Panc1 (cell line): Measurements from ENCODE around the gene KIF23.

ENCODE experiments used
- CTCF ChIP-seq: fragments of 450-650 bp; IDR thresholded peaks from 2 replicates; pipeline ENCODE4 v1.5.1; 2017; ENCODE audit warnings: mild to moderate bottlenecking
- POLR2AphosphoS5 ChIP-seq: IDR thresholded peaks from 2 replicates; pipeline ENCODE4 v1.6.1; 2012; ENCODE audit warnings: mild to moderate bottlenecking, low read depth, low read length, moderate library complexity
- REST ChIP-seq, 2 experiments: IDR thresholded peaks; 2 replicates each; pipeline ENCODE4 v1.6.1; 2011 to 2012; ENCODE audit warnings: low read depth in 2 of 2, control low read depth in 1 of 2, low read length in 1 of 2, mild to moderate bottlenecking in 1 of 2, moderate library complexity in 1 of 2; ENCODE audit not compliant: insufficient read depth in 1 of 2
- SIN3A ChIP-seq: IDR thresholded peaks from 2 replicates; pipeline ENCODE4 v1.6.1; 2012; ENCODE audit warnings: low read depth, mild to moderate bottlenecking, low read length, moderate library complexity, borderline replicate concordance; ENCODE audit not compliant: insufficient read depth
- TCF7L2 ChIP-seq: IDR thresholded peaks from 2 replicates; pipeline ENCODE4 v1.6.1; 2011; ENCODE audit warnings: mild to moderate bottlenecking, low read depth, low read length, inconsistent platforms

- TF ChIP-seq REST (IDR thresholded peaks at IDR 0.05; ENCODE audit: insufficient read depth in 1 of 2, low read depth in 2 of 2, low read length in 1 of 2) (no peak), CTCF (no peak), SIN3A (no peak), POLR2AphosphoS5 (no peak), TCF7L2 (no peak)
Observed at GRCh38 chr15:69472046-69472445, 57.9 kb downstream of the KIF23 start.
